Fibroblast of pulmonary artery (primary cell): ENCODE results near the gene GLDC.

Experiments
- DNase-seq: peaks from one replicate; pipeline ENCODE4 v3.0.0-alpha.2; 2010; ENCODE audit warnings: low read depth
- H3K4me3 ChIP-seq: replicated peaks from 2 replicates; pipeline ENCODE4 v1.5.1; 2011; ENCODE audit warnings: low read depth, mild to moderate bottlenecking, control low read depth, low read length, moderate library complexity
- TF ChIP-seq, protein P1 (sequence below): IDR thresholded peaks from 2 replicates; pipeline ENCODE4 v1.5.1; 2011; ENCODE audit warnings: mild to moderate bottlenecking, control low read depth, low read length, inconsistent platforms; ENCODE audit errors: missing control alignments

Gene GLDC

DNA sequence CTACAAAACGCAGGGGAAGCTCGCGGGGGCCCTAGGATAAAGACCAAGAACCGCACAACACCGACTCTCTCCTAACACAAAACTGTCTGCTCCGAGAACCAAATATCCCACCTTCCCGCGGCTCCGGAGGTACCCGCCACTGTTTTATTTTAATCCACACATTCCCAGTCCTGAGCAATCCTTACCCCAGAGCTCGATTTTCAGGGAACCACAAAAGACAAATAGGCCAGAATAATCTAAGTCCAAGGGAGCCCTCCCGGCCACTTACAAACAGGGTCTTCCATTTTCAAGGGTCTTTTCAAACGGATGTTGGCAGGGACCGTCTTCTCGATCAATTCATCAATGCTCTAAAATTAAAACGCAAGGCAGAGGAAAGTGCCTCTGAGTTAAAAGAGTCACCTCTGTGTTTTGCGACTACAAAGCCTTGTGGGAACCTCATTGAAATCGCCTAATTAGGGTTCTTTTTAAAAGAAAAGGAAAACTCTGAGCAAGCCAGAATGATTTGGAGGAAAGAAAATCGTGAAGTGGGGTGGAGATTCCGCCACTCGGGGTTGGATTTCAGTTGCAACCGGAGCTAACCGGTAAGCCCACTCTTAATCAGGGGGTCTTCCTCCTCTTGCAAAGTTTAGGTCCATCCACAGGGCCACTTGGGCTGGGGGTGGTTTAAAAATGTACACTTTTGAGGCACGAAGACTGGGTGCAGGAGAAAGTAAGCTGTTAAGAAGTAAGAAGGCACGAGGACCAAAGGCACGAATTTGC lies 1.0 kb downstream of the GLDC start:
- TF ChIP-seq, protein P1, sequence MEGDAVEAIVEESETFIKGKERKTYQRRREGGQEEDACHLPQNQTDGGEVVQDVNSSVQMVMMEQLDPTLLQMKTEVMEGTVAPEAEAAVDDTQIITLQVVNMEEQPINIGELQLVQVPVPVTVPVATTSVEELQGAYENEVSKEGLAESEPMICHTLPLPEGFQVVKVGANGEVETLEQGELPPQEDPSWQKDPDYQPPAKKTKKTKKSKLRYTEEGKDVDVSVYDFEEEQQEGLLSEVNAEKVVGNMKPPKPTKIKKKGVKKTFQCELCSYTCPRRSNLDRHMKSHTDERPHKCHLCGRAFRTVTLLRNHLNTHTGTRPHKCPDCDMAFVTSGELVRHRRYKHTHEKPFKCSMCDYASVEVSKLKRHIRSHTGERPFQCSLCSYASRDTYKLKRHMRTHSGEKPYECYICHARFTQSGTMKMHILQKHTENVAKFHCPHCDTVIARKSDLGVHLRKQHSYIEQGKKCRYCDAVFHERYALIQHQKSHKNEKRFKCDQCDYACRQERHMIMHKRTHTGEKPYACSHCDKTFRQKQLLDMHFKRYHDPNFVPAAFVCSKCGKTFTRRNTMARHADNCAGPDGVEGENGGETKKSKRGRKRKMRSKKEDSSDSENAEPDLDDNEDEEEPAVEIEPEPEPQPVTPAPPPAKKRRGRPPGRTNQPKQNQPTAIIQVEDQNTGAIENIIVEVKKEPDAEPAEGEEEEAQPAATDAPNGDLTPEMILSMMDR, result no peak
- H3K4me3 ChIP-seq, result no peak overlapping the region
- no peak for DNase-seq

DNA sequence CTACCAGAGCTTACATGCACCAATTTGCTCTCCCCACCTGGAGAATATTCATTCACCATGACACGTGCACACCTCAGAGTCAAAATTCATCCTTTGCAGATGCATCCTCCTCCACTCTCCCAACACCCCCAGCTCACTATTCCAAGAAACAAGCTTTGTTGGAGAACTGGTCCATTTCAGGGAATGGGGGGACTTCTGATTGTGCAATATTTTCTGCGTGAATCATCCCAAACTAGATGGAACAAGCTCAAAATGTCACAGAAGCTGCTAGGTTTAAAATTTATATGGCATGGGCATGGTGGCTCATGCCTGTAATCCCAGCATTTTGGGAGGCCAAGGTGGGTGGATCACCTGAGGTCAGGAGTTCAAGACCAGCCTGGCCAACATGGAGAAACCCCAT lies 3.6 kb downstream of the GLDC start:
- H3K4me3 ChIP-seq, result no peak overlapping the region
- TF ChIP-seq, protein P1, result no peak
- no peak for DNase-seq

DNA sequence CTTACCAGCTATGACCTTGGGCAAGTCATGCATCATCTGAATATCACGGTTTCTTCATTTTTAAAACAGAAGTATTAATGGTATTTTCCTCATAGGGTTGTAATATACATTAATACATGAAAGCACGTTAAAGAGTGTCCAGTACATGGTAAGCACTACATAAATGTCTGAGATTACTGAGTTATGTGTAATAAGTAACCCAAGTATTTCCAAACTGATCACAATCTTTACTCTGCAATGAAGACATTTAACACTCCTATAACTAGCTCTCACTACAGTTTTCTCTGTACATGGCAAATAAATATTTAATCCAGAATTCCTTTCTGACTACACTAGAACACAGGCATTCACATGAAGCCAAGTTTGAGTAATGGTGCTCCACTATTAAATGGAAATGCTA lies 4.0 kb downstream of the GLDC start:
- no peak overlapping the region for H3K4me3 ChIP-seq
- no peak for DNase-seq

DNA sequence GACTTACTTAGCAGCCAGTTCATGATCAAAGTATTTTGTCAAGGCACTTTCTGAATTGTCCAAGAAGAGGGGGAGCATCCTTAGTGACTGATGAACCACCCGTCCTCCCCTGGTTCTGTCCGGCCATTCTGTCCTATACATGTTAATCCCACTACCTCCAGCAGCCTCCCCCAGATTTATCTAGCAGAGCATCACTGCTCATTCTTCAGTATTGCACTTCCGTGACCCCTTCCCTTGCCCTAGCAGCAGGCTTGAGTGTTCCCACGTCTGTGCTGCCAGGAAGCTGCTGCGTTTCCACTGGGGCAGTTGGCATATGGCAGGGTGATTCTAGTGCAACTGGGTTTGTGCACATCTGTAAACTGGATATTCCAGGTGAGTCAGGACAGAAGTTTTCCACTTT lies 4.5 kb downstream of the GLDC start:
- TF ChIP-seq, protein P1, result no peak
- no peak overlapping the region for H3K4me3 ChIP-seq
- DNase-seq, result no peak

More for the DNA sequence above, 4.0 kb downstream of the GLDC start:
- TF ChIP-seq, protein P1, result no peak

DNA sequence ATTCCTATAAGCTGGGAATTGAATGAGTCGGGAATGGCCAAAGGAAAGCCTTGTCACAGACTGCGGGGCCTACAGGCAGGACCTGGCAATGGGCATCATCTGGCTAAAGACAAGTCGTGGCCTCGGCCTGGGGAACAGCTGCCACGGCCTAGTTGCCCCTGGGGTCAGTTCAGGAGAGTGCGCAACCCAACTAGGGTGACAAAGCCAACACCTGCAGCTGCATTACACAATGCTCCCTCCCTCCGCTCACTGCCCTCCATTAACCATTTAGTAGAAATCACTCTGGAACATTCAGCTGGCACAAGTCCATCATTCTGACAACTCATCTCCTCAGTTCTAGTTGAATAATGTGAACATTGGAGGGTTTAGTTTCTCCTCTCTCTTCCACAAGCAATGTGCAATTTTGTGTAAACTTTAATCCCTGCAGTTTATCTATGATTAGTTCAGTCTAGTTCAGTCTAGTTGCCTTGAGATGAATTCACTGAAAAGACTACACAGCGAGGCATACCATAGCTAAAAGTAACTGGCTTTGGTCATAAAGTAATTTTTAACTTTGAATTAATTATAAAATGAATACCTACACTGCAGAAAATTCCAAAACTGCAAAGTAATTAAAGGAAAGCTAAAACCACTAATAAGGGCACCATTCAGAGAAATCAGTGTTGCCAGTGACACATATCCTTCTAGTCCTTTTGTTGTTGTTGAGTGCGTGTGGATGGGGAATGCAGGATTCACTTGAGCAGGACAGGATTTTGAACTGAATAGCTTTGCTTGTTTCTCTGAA lies 5.1 kb downstream of the GLDC start:
- no peak for DNase-seq
- TF ChIP-seq, protein P1, result no peak
- no peak overlapping the region for H3K4me3 ChIP-seq

DNA sequence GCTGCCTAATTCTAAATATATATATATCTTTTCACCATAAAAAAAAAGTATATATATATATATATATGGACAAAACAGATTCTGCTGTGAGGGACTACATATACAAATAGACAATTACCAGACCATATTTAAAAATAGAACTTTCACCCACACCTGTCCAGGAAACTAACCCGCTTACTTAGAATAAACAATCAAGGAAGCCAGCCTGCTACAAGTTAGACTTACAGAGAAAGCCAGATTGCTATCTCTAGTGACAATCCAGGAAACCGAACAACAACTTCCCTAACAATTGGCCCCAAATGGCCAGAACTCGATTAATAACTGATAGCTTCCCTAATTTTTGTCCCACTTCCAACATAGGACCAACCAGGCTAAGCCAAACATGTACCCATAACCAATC lies 5.9 kb downstream of the GLDC start:
- TF ChIP-seq, protein P1, result no peak
- H3K4me3 ChIP-seq, result no peak overlapping the region
- no peak for DNase-seq
